NK-92 (cell line): Measurements from ENCODE around the gene COG6.

Source experiments
- DNase-seq: peaks from one replicate; lab custom pipeline; 2025; ENCODE audit not compliant: unreplicated experiment; lab: John Stamatoyannopoulos, UW

Gene COG6

DNA sequence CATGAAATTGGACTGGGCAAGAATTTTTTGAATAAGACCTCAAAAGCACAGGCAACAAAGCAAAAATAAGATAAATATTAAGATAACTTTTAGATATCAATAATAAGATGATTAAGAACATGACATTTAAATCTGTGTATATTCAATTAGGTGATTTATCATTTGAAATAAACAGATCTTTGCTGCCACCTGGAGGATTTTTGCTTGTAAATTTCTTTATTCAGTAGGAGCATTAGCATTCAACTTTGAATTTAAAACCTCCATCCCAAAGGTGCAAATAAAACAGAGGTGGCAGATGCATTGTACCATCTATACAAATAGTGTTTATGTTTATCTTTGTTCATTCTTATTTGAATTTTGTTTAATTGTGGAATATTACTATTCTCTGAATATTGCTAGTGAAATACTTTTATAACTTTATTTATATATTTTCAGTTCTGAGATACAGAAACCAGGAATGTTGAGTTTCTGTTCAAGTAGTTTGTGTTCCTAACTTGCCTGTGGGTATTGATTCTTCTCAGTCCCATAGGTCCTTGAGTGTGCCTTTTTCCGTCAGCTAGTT is 20.9 kb downstream of the COG6 start:
- DNase-seq: no peak

DNA sequence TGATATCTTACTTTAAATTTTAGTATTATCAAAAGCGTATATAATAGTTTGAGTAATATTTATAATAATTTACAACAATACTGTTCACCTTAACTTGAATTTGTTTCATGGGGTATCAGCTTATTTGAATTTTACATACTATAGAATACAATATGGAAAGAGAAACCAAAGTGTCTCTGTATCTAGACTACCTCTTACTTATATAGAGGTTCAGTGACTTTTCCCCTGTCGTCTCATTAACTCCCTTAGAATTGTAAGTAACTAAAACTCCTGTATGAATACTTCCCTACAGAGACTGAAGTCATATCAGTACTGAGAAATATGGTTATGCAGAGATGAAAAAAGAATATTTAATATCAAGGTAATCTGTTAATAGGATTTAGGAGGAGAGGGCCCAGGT is 26.8 kb downstream of the COG6 start:
- no peak for DNase-seq

DNA sequence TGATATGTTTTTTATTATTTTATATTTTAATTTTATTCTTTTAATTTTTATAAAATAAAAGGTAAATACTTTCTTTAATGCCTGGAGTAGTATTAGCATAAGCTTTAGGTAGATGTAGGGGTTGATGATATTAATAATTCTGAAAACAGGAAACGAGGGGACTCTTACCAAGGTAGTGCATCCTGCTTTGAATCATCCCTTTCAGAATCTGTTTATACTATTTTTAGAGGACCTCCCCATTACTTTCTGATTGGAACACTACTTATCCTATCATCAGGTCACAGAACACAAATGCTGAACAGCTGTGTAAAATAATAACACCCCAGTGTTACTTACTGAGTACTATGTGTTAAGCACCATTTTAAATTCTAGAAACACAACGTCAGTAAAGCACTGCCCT is 27.3 kb downstream of the COG6 start:
- DNase-seq: no peak

GRCh38 chr13:39684531-39685137 is 29.2 kb downstream of the COG6 start:
- DNase-seq: no peak

DNA sequence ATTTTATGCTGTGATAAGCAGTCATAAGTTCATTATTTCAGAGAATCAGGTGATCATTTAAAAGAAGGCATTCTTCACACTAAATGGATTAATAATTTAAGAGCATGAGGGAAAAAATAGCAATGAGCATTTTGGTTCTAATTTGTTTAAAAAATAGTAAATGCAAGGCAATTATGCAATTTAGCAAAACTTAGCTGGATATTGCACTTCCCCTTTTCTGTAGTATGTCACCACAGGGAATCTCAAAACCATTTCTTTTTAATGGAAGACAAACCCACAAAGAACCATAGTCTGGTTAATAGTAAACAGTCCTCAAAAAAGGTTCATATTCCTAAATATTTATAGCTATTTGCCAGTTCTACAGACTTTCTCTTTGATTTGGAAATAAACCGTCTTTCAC is 30.2 kb downstream of the COG6 start:
- no peak for DNase-seq

DNA sequence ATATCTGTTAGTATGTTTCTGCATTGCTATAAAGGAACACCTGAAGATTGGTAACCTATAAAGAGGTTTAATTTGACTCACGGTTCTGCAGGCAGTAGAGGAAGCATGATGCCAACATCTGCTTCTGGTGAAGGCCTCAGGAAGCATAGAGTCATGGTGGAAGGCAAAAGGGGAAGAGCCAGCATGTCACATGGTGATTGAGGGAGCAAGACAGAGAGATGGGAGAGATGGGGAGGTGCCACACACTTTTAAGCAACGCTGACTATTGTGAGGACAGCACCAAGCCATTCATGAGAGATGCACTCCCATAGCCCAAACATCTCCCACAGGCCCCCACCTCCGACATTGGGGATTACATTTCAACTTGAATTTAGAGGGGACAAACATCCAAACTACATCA is 32.8 kb downstream of the COG6 start:
- no peak for DNase-seq

- DNase-seq: no peak
Measured at GRCh38 chr13:39688699-39689405, 33.4 kb downstream of the COG6 start.

GRCh38 chr13:39692660-39693438 is 37.4 kb downstream of the COG6 start:
- DNase-seq: no peak

- no peak for DNase-seq
Measured at GRCh38 chr13:39699274-39699673, 43.8 kb downstream of the COG6 start.

DNA sequence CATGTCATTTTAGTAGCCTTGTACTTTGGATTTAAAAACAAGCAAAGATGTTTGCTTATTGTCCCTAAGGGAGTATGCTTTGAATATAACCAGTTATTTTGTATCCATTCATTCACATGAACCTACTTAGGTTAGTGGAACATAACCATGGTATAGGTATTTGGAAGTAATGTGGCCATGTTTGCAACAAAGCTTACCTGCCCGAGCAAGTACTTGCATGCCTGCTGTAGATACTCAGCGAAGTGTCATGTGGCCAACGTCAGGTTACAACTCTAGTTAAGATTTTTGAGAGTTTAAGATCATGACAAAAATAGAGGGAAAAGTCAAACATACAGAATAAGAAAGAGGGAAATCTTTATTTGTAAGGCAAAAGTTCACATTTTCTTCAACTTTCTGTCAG is 57.2 kb downstream of the COG6 start:
- DNase-seq: no peak

DNA sequence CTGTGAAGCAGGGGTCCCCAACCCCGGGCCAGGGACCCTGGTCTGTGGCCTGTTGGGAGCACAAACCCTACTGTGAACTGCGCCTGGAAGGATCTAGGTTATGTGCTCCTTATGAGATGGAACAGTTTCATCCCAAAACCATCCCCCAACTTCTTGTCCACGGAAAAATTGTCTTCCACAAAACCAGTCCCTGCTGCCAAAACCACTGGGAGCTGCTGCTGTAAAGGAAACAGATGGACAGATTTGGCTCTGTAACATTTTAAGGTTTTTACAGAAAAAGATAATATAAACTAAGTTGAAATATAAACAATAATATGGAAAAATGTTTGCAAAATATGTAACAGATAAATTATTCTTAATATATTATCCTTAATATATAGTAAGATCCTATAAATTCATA is 73.7 kb downstream of the COG6 start:
- DNase-seq: no peak

DNA sequence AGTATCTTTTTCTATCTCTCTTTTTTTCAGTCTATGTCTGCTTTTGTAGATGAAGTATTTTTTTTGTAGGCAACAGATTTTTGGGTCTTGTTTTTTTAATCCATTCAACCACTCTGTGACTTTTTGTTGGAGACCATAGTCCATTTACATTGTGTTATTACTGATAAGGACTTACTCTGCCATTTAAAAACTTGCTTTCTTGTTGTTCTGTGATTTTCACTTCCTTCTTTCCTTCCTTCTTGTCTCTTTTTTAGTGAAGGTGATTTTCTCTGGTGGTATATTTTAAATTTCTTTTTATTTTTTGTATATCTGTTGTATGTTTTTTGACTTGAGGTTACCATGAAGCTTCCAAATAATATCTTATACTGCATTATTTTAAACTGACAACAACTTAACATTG is 79.5 kb downstream of the COG6 start:
- DNase-seq: no peak

DNA sequence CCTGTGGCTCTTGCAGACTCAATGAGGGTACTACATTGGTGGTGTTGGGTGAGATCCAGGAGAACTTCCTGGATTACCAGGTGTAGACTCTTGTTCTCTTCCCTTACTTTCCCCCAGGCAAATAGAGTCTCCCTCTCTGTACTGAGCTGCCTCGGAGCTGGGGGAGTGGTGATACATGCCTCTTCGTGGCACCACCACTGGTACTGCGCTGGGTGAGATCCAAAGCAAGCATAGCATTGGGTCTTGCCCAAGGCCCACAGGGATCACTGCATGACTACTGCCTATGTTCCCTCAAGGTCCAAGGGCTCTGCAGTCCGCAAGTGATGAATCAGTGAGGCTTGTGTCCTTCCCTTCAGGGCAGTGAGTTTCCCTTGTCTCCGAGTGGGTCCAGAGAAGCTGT is 81.6 kb downstream of the COG6 start:
- DNase-seq: no peak

DNA sequence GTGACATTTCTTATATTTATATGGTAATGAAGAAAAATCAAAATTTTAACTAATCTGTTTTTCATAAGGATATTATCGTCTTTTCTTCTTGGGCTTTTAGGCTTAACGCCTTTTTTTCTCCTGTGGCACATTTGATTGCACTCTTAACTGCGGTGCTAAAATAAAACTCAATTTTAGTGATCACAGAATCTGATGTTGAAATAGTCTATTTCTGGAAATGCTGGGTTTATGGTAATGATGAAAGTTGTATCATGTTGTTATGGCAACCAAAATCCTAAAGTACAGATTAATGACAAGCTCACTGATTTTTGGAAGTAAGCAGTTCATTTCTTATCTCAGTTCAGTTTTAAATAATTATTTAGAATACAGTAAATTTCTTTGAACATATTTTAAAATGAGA is 85.3 kb downstream of the COG6 start:
- no peak for DNase-seq

DNA sequence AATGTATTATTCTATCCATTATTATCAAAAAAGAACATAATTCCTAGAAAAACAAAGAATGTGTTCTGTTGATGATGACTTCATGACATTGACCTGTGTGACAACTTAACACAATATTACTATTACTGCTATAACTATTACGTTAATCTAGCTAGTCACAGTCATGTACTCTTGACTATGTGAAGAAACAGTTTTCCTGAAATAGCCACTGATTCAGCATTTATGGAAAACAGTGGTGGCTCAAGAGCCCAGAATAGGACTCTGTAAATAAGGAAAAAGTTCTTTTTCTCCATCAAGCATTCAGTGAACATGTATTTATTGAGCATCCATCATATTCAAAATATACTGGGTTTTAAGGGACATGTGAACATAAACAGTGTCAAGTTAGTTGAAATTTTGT is 93.5 kb downstream of the COG6 start:
- DNase-seq: no peak

DNA sequence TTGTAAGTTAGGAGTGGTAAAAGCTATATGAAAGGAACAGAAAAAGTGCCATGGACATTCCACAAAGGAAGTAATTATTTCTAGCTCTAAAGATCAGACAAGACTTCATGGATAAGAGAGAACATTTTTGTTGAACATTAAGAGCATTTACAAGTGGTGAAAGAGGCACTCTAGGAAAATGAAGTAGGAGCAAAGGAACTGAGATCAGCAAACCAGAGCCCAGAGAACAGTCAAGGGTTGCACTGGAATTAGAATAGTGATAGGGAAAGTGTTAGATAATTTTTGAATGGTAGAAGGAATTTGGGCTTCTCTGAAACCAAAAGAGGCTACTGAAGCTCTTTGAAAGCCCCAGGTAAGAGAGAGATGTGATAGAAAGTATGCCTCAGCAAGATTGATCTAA is 94.1 kb downstream of the COG6 start:
- DNase-seq: no peak

DNA sequence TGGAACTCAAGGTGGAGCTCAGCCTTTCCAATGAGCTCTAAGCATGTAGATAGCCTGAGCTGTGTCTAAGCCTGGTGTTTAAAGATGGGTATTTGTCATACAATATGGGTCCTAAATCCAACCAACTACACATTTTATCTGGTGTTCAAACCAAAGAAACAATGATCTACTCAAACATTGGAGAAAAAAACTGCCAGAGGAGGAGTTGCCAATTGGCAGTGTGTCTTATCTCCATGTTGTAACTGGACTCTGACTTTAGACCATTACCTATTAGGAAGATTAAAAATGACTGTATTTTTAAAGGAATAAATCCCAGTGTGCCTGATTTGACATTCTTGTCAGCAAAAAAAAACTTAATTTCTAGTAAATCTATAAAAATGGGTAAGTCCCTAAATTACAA is 96.3 kb downstream of the COG6 start:
- DNase-seq: no peak

- no peak for DNase-seq
Measured at GRCh38 chr13:39760521-39760920, 105.1 kb downstream of the COG6 start.

DNA sequence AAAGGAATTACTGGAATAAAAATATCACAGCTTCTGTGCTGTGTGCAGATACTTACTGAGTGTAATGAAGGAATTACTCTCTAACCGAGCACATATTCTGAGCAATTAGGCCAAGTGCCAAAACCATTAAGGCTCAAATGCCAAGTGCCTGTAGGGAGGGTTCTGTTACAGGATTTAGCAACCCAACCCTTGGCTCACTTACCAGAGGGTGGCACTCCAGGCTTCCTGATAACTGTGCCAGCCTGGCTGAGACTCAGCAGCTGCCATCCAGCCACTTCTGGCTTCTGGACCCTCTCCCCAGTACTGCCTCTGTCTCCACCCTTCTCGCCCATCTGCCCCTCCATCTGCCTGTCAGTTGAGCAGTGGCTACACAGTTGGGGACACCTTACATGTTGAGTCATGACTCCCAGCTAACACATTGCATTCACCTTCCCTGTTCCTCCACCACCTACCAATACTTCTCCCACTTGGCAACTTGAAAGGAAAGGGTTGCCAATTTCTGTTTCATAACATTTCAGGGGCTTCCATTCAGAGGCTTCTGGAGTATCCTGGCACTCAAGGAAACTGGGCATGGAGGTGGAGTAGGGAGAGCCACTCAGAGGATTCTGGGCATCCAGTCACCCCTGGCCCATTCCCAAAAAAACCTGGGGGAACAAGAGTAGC is 110.5 kb downstream of the COG6 start:
- DNase-seq: no peak

GRCh38 chr13:39766464-39767158 is 111.1 kb downstream of the COG6 start:
- DNase-seq: no peak
